ENCODE measurements around the gene IFNG-AS1.
A peak's percentile ranks its signal among the peaks of the same experiment; 100 is the strongest.

IFNG-AS1 gene

GRCh38 chr12:68037616-68038255 is 48.5 kb downstream of the IFNG-AS1 start:
- DNase-seq (ENCODE audit: low read depth in 2 of 2): peak; percentile 12 to 24

GRCh38 chr12:68038650-68039049 is 49.4 kb downstream of the IFNG-AS1 start:
- no peak for DNase-seq (ENCODE audit: low read depth in 2 of 2)

- peak; percentile 54 for DNase-seq (ENCODE audit: low read depth in 2 of 2)
Measured at GRCh38 chr12:68040450-68041075, 51.3 kb downstream of the IFNG-AS1 start.

GRCh38 chr12:68042212-68042699 is 53.0 kb downstream of the IFNG-AS1 start:
- no peak for DNase-seq (ENCODE audit: low read depth in 2 of 2)

GRCh38 chr12:68043435-68043834 is 54.2 kb downstream of the IFNG-AS1 start:
- no peak for DNase-seq (ENCODE audit: low read depth in 2 of 2)

- DNase-seq (ENCODE audit: low read depth in 2 of 2): no peak
Measured at GRCh38 chr12:68048648-68049297, 59.5 kb downstream of the IFNG-AS1 start.

- no peak for DNase-seq (ENCODE audit: low read depth in 2 of 2)
Measured at GRCh38 chr12:68056300-68056699, 67.1 kb downstream of the IFNG-AS1 start.

GRCh38 chr12:68063900-68064590 is 74.8 kb downstream of the IFNG-AS1 start:
- DNase-seq (ENCODE audit: low read depth in 2 of 2): no peak

GRCh38 chr12:68065163-68065562 is 75.9 kb downstream of the IFNG-AS1 start:
- no peak for DNase-seq (ENCODE audit: low read depth in 2 of 2)

GRCh38 chr12:68065687-68066086 is 76.4 kb downstream of the IFNG-AS1 start:
- no peak for DNase-seq (ENCODE audit: low read depth in 2 of 2)

- DNase-seq (ENCODE audit: low read depth in 2 of 2): no peak
Measured at GRCh38 chr12:68067762-68068376, 78.6 kb downstream of the IFNG-AS1 start.

- DNase-seq (ENCODE audit: low read depth in 2 of 2): no peak
Measured at GRCh38 chr12:68069275-68069674, 80.0 kb downstream of the IFNG-AS1 start.

All from fibroblast of skin of left quadriceps (primary cell).